K562 (cell line): ENCODE results near the gene C2CD2L. TPM values are rescaled to one million over a fixed set of nuclear protein-coding genes. Genes with fewer than 3 reads are reported as not detected.
A peak's percentile ranks its signal among the peaks of the same experiment; 100 is the strongest.

ENCODE experiments used
- ATAC-seq: fragments of 200-7000 bp; cut with Tn5 transposase; 3 replicates; pipeline ENCODE4 v1.9.1; 2020; ENCODE audit warnings: moderate library complexity
- BruUV-seq: library from RNA; stranded (reverse); fragments of 400-500 nt; replicated peaks from 2 replicates; lab custom pipeline; 2021; lab: Mats Ljungman, UMichigan
- CTCF ChIA-PET: fragments of 300-600 bp; formaldehyde crosslinking; extraction: SDS; loops from one replicate; lab custom pipeline; 2021; ENCODE audit warnings: low intra/inter-chr PET ratio; lab: Yijun Ruan, JAX
- POLR2A ChIA-PET: fragments of 300-600, 350-650 bp; sonication (Branson Sonifier 250); formaldehyde crosslinking; extraction: SDS; loops from one replicate; lab custom pipeline; 2021; ENCODE audit warnings: antibody characterized with exemption, inconsistent platforms; lab: Yijun Ruan, JAX
- DNase-seq, 4 experiments: peaks; one replicate each; pipeline versions ENCODE4 v3.0.0 to v3.0.0-alpha.2; 2011 to 2018; ENCODE audit warnings: low spot score in 3 of 4, mixed read lengths in 3 of 4; ENCODE audit errors: extremely low read depth in 1 of 4
- FAIRE-seq: peaks from 2 replicates; lab custom pipeline; 2011; peaks lifted over from hg19 to GRCh38; lab: Jason Lieb, UNC
- H2AFZ ChIP-seq: 2 replicates; pipeline ENCODE4 v1.6.0; 2011; ENCODE audit warnings: low read depth, low read length, control low read depth, inconsistent platforms
- H3K27ac ChIP-seq: fragments of 200-600 bp; 3 replicates; pipeline ENCODE4 v1.8.0; 2011; ENCODE audit warnings: low read depth, mild to moderate bottlenecking, control low read depth, inconsistent platforms, low read length, moderate library complexity, mixed read lengths; ENCODE audit errors: extremely low read depth
- H3K27me3 ChIP-seq, 2 experiments: fragments of 300-600 bp in 1 of 2; 2 replicates in 1 of 2; 3 replicates in 1 of 2; pipeline versions ENCODE4 v1.6.0 to v1.8.0; 2011; ENCODE audit warnings: inconsistent platforms in 2 of 2, low read length in 2 of 2, mild to moderate bottlenecking in 1 of 2, mixed read lengths in 1 of 2, moderate library complexity in 1 of 2; ENCODE audit not compliant: control insufficient read depth in 2 of 2, insufficient read depth in 2 of 2
- H3K36me3 ChIP-seq: fragments of 300-600 bp; 3 replicates; pipeline ENCODE4 v1.8.0; 2011; ENCODE audit warnings: mild to moderate bottlenecking, low read length, inconsistent platforms; ENCODE audit not compliant: control insufficient read depth, insufficient read depth
- H3K4me1 ChIP-seq, 2 experiments: fragments of 200-600 bp in 1 of 2; replicated peaks in 1 of 2; 2 replicates in 1 of 2; 3 replicates in 1 of 2; pipeline versions ENCODE4 v1.5.1 to v1.8.0; 2011; ENCODE audit warnings: inconsistent platforms in 2 of 2, low read length in 2 of 2, mild to moderate bottlenecking in 1 of 2, mixed read lengths in 1 of 2, moderate library complexity in 1 of 2; ENCODE audit not compliant: control insufficient read depth in 2 of 2, insufficient read depth in 2 of 2
- H3K4me2 ChIP-seq: 2 replicates; pipeline ENCODE4 v1.6.1; 2011; ENCODE audit warnings: low read length, control low read depth, inconsistent platforms, mixed read lengths; ENCODE audit not compliant: insufficient read depth
- H3K4me3 ChIP-seq: fragments of 200-600 bp; sonication (generic), shearing (Covaris generic); 2 replicates; pipeline ENCODE4 v1.5.1; 2016; ENCODE audit warnings: control low read depth, inconsistent platforms
- H3K79me2 ChIP-seq: fragments of 200-600 bp; 3 replicates; pipeline ENCODE4 v1.8.0; 2011; ENCODE audit warnings: low read length, inconsistent platforms; ENCODE audit not compliant: control insufficient read depth, insufficient read depth
- H3K9ac ChIP-seq, 2 experiments: 2 replicates each; pipeline versions ENCODE4 v1.6.0 to v1.6.1; 2011; ENCODE audit warnings: low read depth in 2 of 2, low read length in 2 of 2, control low read depth in 1 of 2, inconsistent platforms in 1 of 2, mild to moderate bottlenecking in 1 of 2, mixed read lengths in 1 of 2; ENCODE audit not compliant: insufficient read depth in 1 of 2
- H3K9me1 ChIP-seq: one replicate; pipeline ENCODE4 v1.6.0; 2011; ENCODE audit warnings: inconsistent platforms, mild to moderate bottlenecking, low read length, moderate library complexity; ENCODE audit not compliant: control insufficient read depth, insufficient read depth
- H3K9me3 ChIP-seq: replicated peaks from 2 replicates; pipeline ENCODE4 v1.5.1; 2011; ENCODE audit warnings: low read depth, low read length, inconsistent platforms; ENCODE audit not compliant: control insufficient read depth, insufficient read depth
- H4K20me1 ChIP-seq: replicated peaks from 2 replicates; pipeline ENCODE4 v1.6.1; 2011; ENCODE audit warnings: low read length, inconsistent platforms, mixed read lengths; ENCODE audit not compliant: control insufficient read depth, insufficient read depth
- BCOR ChIP-seq: fragments of 450-650 bp; IDR thresholded peaks from 2 replicates; pipeline ENCODE4 v1.6.1; 2016
- CREM ChIP-seq: IDR thresholded peaks from 2 replicates; pipeline ENCODE4 v1.6.1; 2014; ENCODE audit warnings: antibody characterized with exemption, low read depth
- CTBP1 ChIP-seq: fragments of 450-650 bp; IDR thresholded peaks from 2 replicates; pipeline ENCODE4 v1.6.1; 2016; ENCODE audit warnings: borderline replicate concordance
- GATA2 ChIP-seq: sonication (generic); formaldehyde crosslinking; IDR thresholded peaks from 2 replicates; pipeline ENCODE4 v1.4.0; 2020; ENCODE audit warnings: mild to moderate bottlenecking, missing genetic modification reagents
- KAT7 ChIP-seq: sonication (generic); formaldehyde crosslinking; IDR thresholded peaks from 2 replicates; pipeline ENCODE4 v1.8.0; 2022; ENCODE audit warnings: missing genetic modification reagents, mild to moderate bottlenecking, borderline replicate concordance
- MXI1 ChIP-seq: IDR thresholded peaks from 2 replicates; pipeline ENCODE4 v1.6.1; 2011; ENCODE audit warnings: low read depth, mild to moderate bottlenecking, improper control_type of control experiment, low read length
- NR1H2 ChIP-seq: sonication (generic); formaldehyde crosslinking; IDR thresholded peaks from 2 replicates; pipeline ENCODE4 v1.4.0; 2020; ENCODE audit warnings: mild to moderate bottlenecking, missing genetic modification reagents
- RBFOX2 ChIP-seq: fragments of 200-400 bp; formaldehyde crosslinking; IDR thresholded peaks from 2 replicates; pipeline ENCODE4 v1.6.1; 2017; ENCODE audit warnings: low read depth, mild to moderate bottlenecking, low read length, moderate library complexity
- SIN3A ChIP-seq, 2 experiments: fragments of 150-350 bp in 1 of 2; IDR thresholded peaks; 2 replicates each; pipeline ENCODE4 v1.6.1; 2011 to 2016; ENCODE audit warnings: borderline replicate concordance in 2 of 2, low read depth in 2 of 2, low read length in 2 of 2, mild to moderate bottlenecking in 2 of 2, moderate library complexity in 2 of 2; ENCODE audit not compliant: control insufficient read depth in 1 of 2
- THAP7 ChIP-seq: fragments of 250-450 bp; sonication (Bioruptor Pico); IDR thresholded peaks from 2 replicates; pipeline ENCODE4 v1.5.0; 2021
- TOE1 ChIP-seq, 2 experiments: fragments of 450-650 bp in 1 of 2; sonication (generic) in 1 of 2; formaldehyde crosslinking in 1 of 2; IDR thresholded peaks; 2 replicates each; pipeline versions ENCODE4 v1.7.1 to v1.8.0; 2016 to 2022; ENCODE audit warnings: borderline replicate concordance in 2 of 2, mild to moderate bottlenecking in 2 of 2, antibody characterized with exemption in 1 of 2, inconsistent platforms in 1 of 2, low read depth in 1 of 2, missing genetic modification reagents in 1 of 2, moderate library complexity in 1 of 2
- ZNF143 ChIP-seq: sonication (generic); formaldehyde crosslinking; IDR thresholded peaks from 2 replicates; pipeline ENCODE4 v1.9.0; 2022; ENCODE audit warnings: mild to moderate bottlenecking, missing genetic modification reagents
- ZNF146 ChIP-seq: IDR thresholded peaks from one replicate; pipeline ENCODE4 v1.6.1; 2018; ENCODE audit warnings: missing compliant biosample characterization; ENCODE audit not compliant: unreplicated experiment
- ZNF217 ChIP-seq: sonication (generic); formaldehyde crosslinking; IDR thresholded peaks from 2 replicates; pipeline ENCODE4 v1.8.0; 2022; ENCODE audit warnings: mild to moderate bottlenecking, missing genetic modification reagents
- WGBS: fragments of 100-300 bp; shearing (Covaris generic); methylation state at CpG from one replicate; pipeline ENCODE4 v1.1.6; 2016; ENCODE audit warnings: low coverage, mixed read lengths; ENCODE audit not compliant: insufficient coverage; ENCODE audit errors: missing lambda C conversion rate; 5-methylcytosine and 5-hydroxymethylcytosine counted together
- in situ Hi-C: fragments of 300-500 bp; cut with MboI; formaldehyde crosslinking; loops from 4 replicates; pipeline ENCODE4 v1.15.0; 2018; ENCODE audit warnings: inconsistent platforms, mixed read lengths
- intact Hi-C: fragments of 100-400 bp; cut with micrococcal nuclease; formaldehyde crosslinking; loops from 2 replicates; pipeline ENCODE4 v1.14.2; 2022
- polyA plus RNA-seq, 8 experiments: library from polyadenylated mRNA; depleted of rRNA in 4 of 8; stranded (reverse) in 5 of 8; unstranded in 3 of 8; fragments of >200 nt; fragmentation: Nextera tagmentation in 2 of 8; fragmentation: Illumina TruSeq in 1 of 8; extraction: Ambion mirVana in 2 of 8; extraction: Trizol in 1 of 8; gene quantifications; 2 replicates each; pipeline versions ENCODE4 v1.2.1 to v1.2.3, GENCODE V29; 2011 to 2014; ENCODE audit warnings: inconsistent platforms in 1 of 8, missing spikeins in 1 of 8
- total RNA-seq, 7 experiments: library from RNA; depleted of rRNA in 6 of 7; stranded (reverse); fragments of >200 nt in 6 of 7; fragmentation: Illumina TruSeq in 2 of 7; extraction: Trizol in 2 of 7; gene quantifications; 2 replicates each; pipeline versions ENCODE4 v1.2.1 to v1.2.3, GENCODE V29; 2011 to 2021; ENCODE audit warnings: low replicate concordance in 1 of 7
- TF ChIP-seq, protein P1 (sequence below): fragments of 250-450 bp; sonication (Bioruptor Pico); IDR thresholded peaks from 2 replicates; pipeline ENCODE4 v1.5.0; 2021; ENCODE audit warnings: mild to moderate bottlenecking, borderline replicate concordance
- TF ChIP-seq, protein P2 (sequence below): fragments of 450-650 bp; IDR thresholded peaks from 2 replicates; pipeline ENCODE4 v1.6.1; 2014; ENCODE audit warnings: low read depth, mild to moderate bottlenecking, moderate library complexity, borderline replicate concordance

Gene C2CD2L
- total and polyA plus RNA-seq, 9 of the 15 experiments (the other 6 are each of a cell fraction or from before 2014, with no cell fraction given) = 0.66 to 41.2 (median 14.8) TPM

DNA sequence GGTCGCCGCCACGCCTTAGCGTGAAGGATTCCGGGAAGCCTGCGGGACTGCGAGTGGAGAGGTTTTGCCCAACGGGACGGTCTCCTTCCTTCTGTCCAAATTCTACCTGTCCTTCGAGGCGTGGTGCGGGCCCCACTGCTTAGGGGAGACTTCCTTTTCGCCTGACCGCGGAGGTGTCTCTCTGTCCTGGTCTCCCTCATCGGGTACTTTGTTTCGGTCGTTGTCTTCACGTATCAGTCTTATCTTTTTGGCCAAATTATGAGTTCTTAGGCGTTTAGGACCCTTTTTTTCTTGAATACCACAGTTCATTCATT is 14.6 kb downstream of the C2CD2L start:
- POLR2A ChIA-PET = interaction anchor here (0.7 to 1.6 kb wide), 5 partner anchors 12 to 79 kb away, joined by 3 to 6 read pairs (median 5); partner anchors contain the start of gene C2CD2L
- peak overlapping the region; percentile 86 for H3K4me3 ChIP-seq
- no peaks in the 10 kb centered on the region for H3K9me3 ChIP-seq
- peaks cover 24% of the 10 kb centered on the region for H3K79me2 ChIP-seq
- H3K9me1 ChIP-seq = no peaks in the 10 kb centered on the region
- ATAC-seq = no peak
- peak overlapping the region; percentile 82 to 96 for H3K9ac ChIP-seq
- peak overlapping the region; percentile 95 for H3K4me2 ChIP-seq
- peak overlapping the region; percentile 68 for H3K27ac ChIP-seq
- 2% methylated on average over 20 of the region's 20 CpGs for WGBS
- peaks cover 12 to 13% of the 10 kb centered on the region in 2 experiments for H3K4me1 ChIP-seq
- in situ Hi-C loops = no loop called here
- CTCF ChIA-PET = interaction anchor here (0.5 kb wide), 1 partner anchor 84 kb away, joined by 3 read pairs; the partner anchor contains the start of gene CBL
- no peaks in the 10 kb centered on the region for H4K20me1 ChIP-seq
- no peak for DNase-seq
- peak overlapping the region; percentile 96 for H2AFZ ChIP-seq
- H3K36me3 ChIP-seq = peaks cover 33% of the 10 kb centered on the region
- no peak for FAIRE-seq
- no peaks in the 10 kb centered on the region for H3K27me3 ChIP-seq
- intact Hi-C loops = loop anchor here (2.0 kb wide), 1 partner anchor 19 kb away; no protein-coding TSS in a partner anchor
- TSS peak; percentile 80 for BruUV-seq
- TF ChIP-seq KAT7 (CRISPR knock-in tag) = peak; percentile 22; the same call in 1 of the 2 replicates
- TF ChIP-seq BCOR = no peak
- peak; percentile 30; the same call in 1 of the 2 replicates for TF ChIP-seq GATA2 (CRISPR knock-in tag)
- TF ChIP-seq ZNF217 = no peak
- peak; percentile 2; the same call in 1 of the 2 replicates for TF ChIP-seq CREM
- TF ChIP-seq ZNF143 (CRISPR knock-in tag) = 0 out of 2 replicates have a peak, but pooled peaks have one; percentile 44
- no peak for TF ChIP-seq RBFOX2
- no peak for TF ChIP-seq THAP7 (CRISPR knock-in tag)
- TF ChIP-seq, protein P1, sequence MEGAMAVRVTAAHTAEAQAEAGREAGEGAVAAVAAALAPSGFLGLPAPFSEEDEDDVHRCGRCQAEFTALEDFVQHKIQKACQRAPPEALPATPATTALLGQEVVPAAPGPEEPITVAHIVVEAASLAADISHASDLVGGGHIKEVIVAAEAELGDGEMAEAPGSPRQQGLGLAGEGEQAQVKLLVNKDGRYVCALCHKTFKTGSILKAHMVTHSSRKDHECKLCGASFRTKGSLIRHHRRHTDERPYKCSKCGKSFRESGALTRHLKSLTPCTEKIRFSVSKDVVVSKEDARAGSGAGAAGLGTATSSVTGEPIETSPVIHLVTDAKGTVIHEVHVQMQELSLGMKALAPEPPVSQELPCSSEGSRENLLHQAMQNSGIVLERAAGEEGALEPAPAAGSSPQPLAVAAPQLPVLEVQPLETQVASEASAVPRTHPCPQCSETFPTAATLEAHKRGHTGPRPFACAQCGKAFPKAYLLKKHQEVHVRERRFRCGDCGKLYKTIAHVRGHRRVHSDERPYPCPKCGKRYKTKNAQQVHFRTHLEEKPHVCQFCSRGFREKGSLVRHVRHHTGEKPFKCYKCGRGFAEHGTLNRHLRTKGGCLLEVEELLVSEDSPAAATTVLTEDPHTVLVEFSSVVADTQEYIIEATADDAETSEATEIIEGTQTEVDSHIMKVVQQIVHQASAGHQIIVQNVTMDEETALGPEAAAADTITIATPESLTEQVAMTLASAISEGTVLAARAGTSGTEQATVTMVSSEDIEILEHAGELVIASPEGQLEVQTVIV (CRISPR knock-in tag) = no peak
- TF ChIP-seq ZNF146 (CRISPR knock-in tag) = no peak
- no peak for TF ChIP-seq TOE1 (IDR thresholded peaks at IDR 0.05; ENCODE audit: borderline replicate concordance)
- no peak for TF ChIP-seq TOE1 (CRISPR knock-in tag; IDR thresholded peaks at IDR 0.05; ENCODE audit: borderline replicate concordance, low read depth)
- TF ChIP-seq SIN3A (IDR thresholded peaks at IDR 0.05; ENCODE audit: borderline replicate concordance in 2 of 2, control insufficient read depth in 1 of 2, low read depth in 2 of 2, low read length in 2 of 2) = peak in 1 of 2 experiments; percentile 65; a peak in 1 of 4 replicates
- peak; percentile 26; the same call in 1 of the 2 replicates for TF ChIP-seq NR1H2 (CRISPR knock-in tag)
- TF ChIP-seq, protein P2, sequence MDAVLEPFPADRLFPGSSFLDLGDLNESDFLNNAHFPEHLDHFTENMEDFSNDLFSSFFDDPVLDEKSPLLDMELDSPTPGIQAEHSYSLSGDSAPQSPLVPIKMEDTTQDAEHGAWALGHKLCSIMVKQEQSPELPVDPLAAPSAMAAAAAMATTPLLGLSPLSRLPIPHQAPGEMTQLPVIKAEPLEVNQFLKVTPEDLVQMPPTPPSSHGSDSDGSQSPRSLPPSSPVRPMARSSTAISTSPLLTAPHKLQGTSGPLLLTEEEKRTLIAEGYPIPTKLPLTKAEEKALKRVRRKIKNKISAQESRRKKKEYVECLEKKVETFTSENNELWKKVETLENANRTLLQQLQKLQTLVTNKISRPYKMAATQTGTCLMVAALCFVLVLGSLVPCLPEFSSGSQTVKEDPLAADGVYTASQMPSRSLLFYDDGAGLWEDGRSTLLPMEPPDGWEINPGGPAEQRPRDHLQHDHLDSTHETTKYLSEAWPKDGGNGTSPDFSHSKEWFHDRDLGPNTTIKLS = no peak
- TF ChIP-seq MXI1 = no peak
- peak; percentile 7; the same call in 1 of the 2 replicates for TF ChIP-seq CTBP1
